Esophagus squamous epithelium (tissue), 5 donors: Measurements from ENCODE around the gene SYNPO2. TPM values are rescaled to one million over a fixed set of nuclear protein-coding genes. Genes with fewer than 3 reads are reported as not detected.

Source experiments
- DNase-seq: peaks from one replicate; lab custom pipeline; 2025; lab: John Stamatoyannopoulos, UW
- H3K27ac ChIP-seq, 4 donors: fragments of 200-600 bp; sonication (generic); one replicate each; pipeline ENCODE4 v1.5.1; 2016 to 2019; ENCODE audit warnings: mild to moderate bottlenecking in 1 of 4
- H3K27me3 ChIP-seq, 4 donors: fragments of 200-600 bp; sonication (generic); 1 replicate in 3 of 4; 2 replicates in 1 of 4; pipeline versions ENCODE4 v1.5.1 to v1.6.0; 2017 to 2021; ENCODE audit warnings: antibody characterized with exemption in 1 of 4
- H3K36me3 ChIP-seq, 3 donors: fragments of 200-600 bp; sonication (generic); one replicate each; pipeline ENCODE4 v1.5.1; 2016 to 2019
- H3K4me1 ChIP-seq, 3 donors: fragments of 200-600 bp; sonication (generic); one replicate each; pipeline ENCODE4 v1.5.1; 2017 to 2019
- H3K4me3 ChIP-seq, 4 donors: fragments of 200-600 bp; sonication (generic); 1 replicate in 3 of 4; 2 replicates in 1 of 4; pipeline ENCODE4 v1.5.1; 2016 to 2019; ENCODE audit warnings: mild to moderate bottlenecking in 2 of 4, moderate library complexity in 1 of 4
- H3K9me3 ChIP-seq, 3 donors: fragments of 200-600 bp; sonication (generic); one replicate each; pipeline ENCODE4 v1.5.1; 2016 to 2019
- CTCF ChIP-seq, 6 experiments: fragments of 450-650 bp in 4 of 6; fragments of 200-600 bp in 2 of 6; sonication (generic) in 2 of 6; IDR thresholded peaks; one replicate each; pipeline ENCODE4 v1.5.1; 2016 to 2019; ENCODE audit warnings: antibody characterized with exemption in 6 of 6, mild to moderate bottlenecking in 4 of 6, moderate library complexity in 4 of 6
- POLR2A ChIP-seq, 4 donors: fragments of 450-650 bp; IDR thresholded peaks; one replicate each; pipeline ENCODE4 v1.6.1; 2017; ENCODE audit warnings: antibody characterized with exemption in 4 of 4, mild to moderate bottlenecking in 4 of 4, moderate library complexity in 3 of 4
- WGBS, 2 donors: methylation state at CpG; one replicate each; pipeline ENCODE4 v1.1.5; 2018; 5-methylcytosine and 5-hydroxymethylcytosine counted together
- intact Hi-C: fragments of 100-400 bp; cut with DNase I; formaldehyde crosslinking; loops from one replicate; pipeline ENCODE4 v1.15.0; 2022
- total RNA-seq, 4 donors: library from RNA; depleted of rRNA; stranded (reverse); fragments of >200 nt; gene quantifications; one replicate each; pipeline ENCODE4 v1.1.0, GENCODE V29; 2016
- donor health status: DM: yes; HTN: yes; CAD: no.

Gene SYNPO2
- total RNA-seq, 4 donors from 2014 or later, result 19.0 to 418 (median 84.2) TPM

GRCh38 chr4:119049342-119049741 lies 160.7 kb downstream of the SYNPO2 start:
- no peak overlapping the region for H3K4me3 ChIP-seq
- H3K4me1 ChIP-seq, result peaks cover 0 to 18% (median 0%) of the 10 kb centered on the region in 3 donors
- H3K9me3 ChIP-seq, result no peaks in the 10 kb centered on the region
- intact Hi-C loops, result loop anchor here (10.0 kb wide), 1 partner anchor 165 kb away; the partner anchor contains the start of gene USP53
- WGBS, 2 donors, result 73 to 75% methylated on average over 2 of the region's 2 CpGs
- TF ChIP-seq POLR2A (IDR thresholded peaks at IDR 0.05), result no peak
- TF ChIP-seq CTCF (IDR thresholded peaks at IDR 0.05), result no peak
- no peak for DNase-seq
- H3K27me3 ChIP-seq, result no peaks in the 10 kb centered on the region
- no peaks in the 10 kb centered on the region for H3K36me3 ChIP-seq
- no peak overlapping the region for H3K27ac ChIP-seq

DNA sequence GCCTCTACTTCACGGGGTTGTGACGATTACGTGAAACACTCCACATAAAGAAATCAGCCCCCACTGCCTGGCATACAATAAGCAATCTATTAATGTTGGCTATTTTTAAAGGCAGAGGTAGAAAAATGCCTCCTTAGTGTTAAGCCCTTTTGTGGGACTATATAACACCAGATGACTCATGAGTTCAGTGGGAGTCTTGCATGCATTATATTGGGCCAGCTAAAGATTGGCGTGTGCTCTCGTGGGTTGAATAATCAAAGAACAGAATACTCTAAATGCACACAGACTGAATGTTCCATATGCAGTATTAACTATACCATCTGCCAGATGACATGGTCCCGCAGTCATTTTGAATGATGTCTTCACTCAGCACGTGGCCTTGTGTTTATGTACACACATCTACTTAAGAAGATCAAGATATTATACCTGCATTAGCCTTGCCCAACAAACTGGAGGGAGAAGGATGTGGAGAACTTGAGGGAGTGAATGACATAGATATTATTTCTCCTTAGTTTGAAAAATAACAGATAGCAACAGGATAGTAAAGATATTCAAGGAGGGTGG lies 162.0 kb downstream of the SYNPO2 start:
- Histone ChIP-seq H3K4me3 (no peak overlapping the region), H3K27ac (no peak overlapping the region), H3K36me3 (no peaks in the 10 kb centered on the region), H3K9me3 (no peaks in the 10 kb centered on the region), H3K4me1 (peaks cover 0 to 14% (median 0%) of the 10 kb centered on the region in 3 donors), H3K27me3 (no peaks in the 10 kb centered on the region)
- WGBS, 2 donors, result 82 to 87% methylated on average over 7 of the region's 7 CpGs
- no peak for DNase-seq
- TF ChIP-seq CTCF (IDR thresholded peaks at IDR 0.05) (no peak), POLR2A (IDR thresholded peaks at IDR 0.05) (no peak)
- intact Hi-C loops, result no loop called here

DNA sequence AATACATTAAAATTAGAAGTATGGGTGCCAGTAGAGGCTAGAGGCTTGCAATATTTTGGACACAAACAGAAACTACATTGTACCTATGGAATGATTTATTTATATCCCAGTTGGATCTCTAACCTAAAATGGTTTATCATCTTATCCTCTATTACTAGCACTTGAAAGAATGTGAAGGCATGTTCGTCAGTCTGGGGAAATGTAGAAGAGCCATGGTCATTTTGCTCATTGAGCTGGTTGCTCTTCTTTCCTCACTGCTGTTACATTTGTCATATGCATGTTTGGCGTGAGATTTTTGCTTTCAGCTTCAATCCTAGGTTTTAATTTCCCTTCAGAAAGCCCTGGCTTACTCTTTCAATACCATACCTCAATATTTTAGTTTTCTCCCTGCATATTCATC lies 164.6 kb downstream of the SYNPO2 start:
- no peak for DNase-seq
- no peaks in the 10 kb centered on the region for H3K4me1 ChIP-seq
- intact Hi-C loops, result no loop called here
- H3K27me3 ChIP-seq, result no peaks in the 10 kb centered on the region
- no peak overlapping the region for H3K4me3 ChIP-seq
- H3K36me3 ChIP-seq, result no peaks in the 10 kb centered on the region
- no peak overlapping the region for H3K27ac ChIP-seq
- H3K9me3 ChIP-seq, result no peaks in the 10 kb centered on the region
- TF ChIP-seq CTCF (IDR thresholded peaks at IDR 0.05) (no peak), POLR2A (IDR thresholded peaks at IDR 0.05) (no peak)
- WGBS, 2 donors, result 82 to 84% methylated on average over 2 of the region's 2 CpGs

DNA sequence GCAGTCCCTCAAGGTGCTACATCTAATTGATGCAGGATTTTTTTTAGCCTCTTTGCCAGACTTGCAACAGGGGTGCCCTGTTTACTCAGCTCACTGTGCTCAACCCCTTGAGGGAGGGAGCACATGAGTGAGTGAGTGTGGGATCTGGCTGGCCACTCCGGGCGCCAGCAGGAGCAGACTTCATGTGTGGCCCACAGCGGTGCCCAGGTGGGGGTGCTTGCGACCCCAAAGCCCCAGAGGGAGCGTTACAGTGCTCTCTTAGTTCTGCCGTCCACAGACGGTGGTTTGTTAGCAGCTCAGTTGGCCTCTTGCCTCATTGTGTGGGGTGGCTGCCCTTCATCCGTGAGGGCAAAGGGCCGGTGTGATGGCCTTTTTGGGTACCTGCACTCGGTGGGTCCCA lies 165.3 kb downstream of the SYNPO2 start:
- no peak for DNase-seq
- no CpG with 5 or more reads among the region's 10 CpGs for WGBS, 2 donors
- Histone ChIP-seq H3K4me3 (no peak overlapping the region), H3K4me1 (no peaks in the 10 kb centered on the region), H3K27me3 (no peaks in the 10 kb centered on the region), H3K27ac (no peak overlapping the region), H3K36me3 (no peaks in the 10 kb centered on the region), H3K9me3 (no peaks in the 10 kb centered on the region)
- intact Hi-C loops, result no loop called here
- no peak for TF ChIP-seq POLR2A (IDR thresholded peaks at IDR 0.05)
- TF ChIP-seq CTCF (IDR thresholded peaks at IDR 0.05), result no peak

GRCh38 chr4:119057417-119057816 lies 168.8 kb downstream of the SYNPO2 start:
- 82 to 85% methylated on average over 2 to 3 of the region's 3 CpGs for WGBS, 2 donors
- Histone ChIP-seq H3K4me1 (no peaks in the 10 kb centered on the region), H3K27me3 (no peaks in the 10 kb centered on the region), H3K27ac (no peak overlapping the region), H3K36me3 (no peaks in the 10 kb centered on the region), H3K9me3 (no peaks in the 10 kb centered on the region), H3K4me3 (no peak overlapping the region)
- no peak for DNase-seq
- TF ChIP-seq CTCF (IDR thresholded peaks at IDR 0.05) (no peak), POLR2A (IDR thresholded peaks at IDR 0.05) (no peak)
- intact Hi-C loops, result no loop called here
